T47D (cell line): ENCODE data around the gene BCAS1.
A peak's percentile ranks its signal among the peaks of the same experiment; 100 is the strongest.

Source experiments
- DNase-seq, 2 experiments: peaks; one replicate each; pipeline versions ENCODE4 v3.0.0 to v3.0.0-alpha.2; 2011 to 2012; ENCODE audit warnings: low read depth in 1 of 2, low spot score in 1 of 2
- JUND ChIP-seq: IDR thresholded peaks from 2 replicates; pipeline ENCODE4 v1.6.1; 2012; ENCODE audit warnings: low read depth
- in situ Hi-C: cut with HindIII; loops from 2 replicates; pipeline ENCODE4 v1.10.0; 2016; ENCODE audit warnings: low sequenced_read_pairs, low pct_unique_long_range_greater_than_20kb

BCAS1 gene

DNA sequence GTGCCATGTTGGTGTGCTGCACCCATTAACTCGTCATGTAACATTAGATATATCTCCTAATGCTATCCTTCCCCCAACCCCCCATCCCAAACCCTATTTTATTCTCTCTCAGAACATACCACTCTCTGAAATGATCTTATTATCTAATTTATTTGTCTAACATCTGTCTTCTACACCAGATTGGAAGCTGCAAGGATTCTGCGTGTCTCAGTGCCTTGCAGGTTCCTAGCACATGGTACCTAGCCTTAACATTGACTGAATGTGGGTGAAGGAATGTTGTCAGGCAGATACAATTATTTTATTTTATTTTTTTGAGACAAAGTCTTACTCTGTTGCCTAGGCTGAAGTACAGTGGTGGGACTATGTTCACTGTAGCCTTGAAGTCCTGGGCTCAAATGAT lies 124.9 kb downstream of the BCAS1 start:
- no peak for TF ChIP-seq JUND
- in situ Hi-C loops, result no loop called here
- DNase-seq, result no peak

DNA sequence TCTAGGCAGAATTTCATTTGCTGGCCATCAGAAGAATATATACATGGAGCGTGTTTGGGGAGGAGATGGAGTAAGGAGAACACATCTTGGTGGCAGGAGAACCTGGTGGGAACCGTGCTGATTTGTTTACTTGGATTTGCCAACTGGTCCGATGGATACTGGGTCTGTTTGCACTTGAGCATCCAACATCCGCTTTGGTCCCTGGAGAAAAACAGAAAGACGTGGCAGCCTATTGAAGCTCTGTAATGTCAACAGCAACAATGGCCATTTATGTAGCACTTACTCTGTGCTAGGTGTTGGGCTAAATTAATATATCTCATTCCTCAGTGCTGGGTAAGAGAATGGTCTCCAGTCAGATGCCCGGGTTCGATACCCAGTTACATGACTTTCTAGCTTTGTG lies 125.6 kb downstream of the BCAS1 start:
- in situ Hi-C loops, result no loop called here
- no peak for DNase-seq
- no peak for TF ChIP-seq JUND

DNA sequence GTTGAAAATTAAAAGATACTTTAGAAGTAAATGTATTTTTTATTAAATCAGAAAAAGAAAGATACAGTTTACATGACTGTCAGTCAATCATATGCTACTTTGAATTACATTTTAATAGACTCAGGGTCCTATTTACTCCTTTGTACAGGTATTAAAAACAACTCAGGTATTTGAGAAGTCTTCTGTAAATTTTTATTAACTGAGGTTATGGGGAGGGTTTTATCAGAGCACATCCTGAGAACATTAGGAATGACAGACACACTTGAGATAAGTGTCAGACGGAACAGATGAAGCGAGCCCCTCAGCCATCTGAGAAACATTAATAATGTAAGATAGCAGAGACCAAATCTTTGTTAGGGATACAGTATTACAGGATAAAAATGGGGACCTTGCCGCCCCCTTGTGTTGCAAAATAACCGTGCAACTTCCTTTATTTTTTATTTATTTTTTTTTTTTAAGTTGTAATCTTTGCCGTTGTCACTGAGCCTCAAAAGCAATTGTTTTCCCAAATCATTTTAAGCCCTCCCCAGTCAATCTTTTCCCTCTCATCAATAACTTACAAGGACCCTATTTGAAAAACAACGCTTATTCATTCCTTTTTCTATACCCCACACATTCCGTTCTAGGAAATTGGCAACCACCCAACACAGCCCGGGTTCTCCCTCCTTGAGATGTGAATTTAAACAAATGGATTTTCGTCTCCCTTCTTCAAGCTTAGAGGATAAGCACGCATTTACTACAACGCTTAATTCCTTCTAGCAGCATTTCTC lies 126.7 kb downstream of the BCAS1 start:
- TF ChIP-seq JUND, result no peak
- peak in 1 of 2 experiments; percentile 44 for DNase-seq
- in situ Hi-C loops, result no loop called here

DNA sequence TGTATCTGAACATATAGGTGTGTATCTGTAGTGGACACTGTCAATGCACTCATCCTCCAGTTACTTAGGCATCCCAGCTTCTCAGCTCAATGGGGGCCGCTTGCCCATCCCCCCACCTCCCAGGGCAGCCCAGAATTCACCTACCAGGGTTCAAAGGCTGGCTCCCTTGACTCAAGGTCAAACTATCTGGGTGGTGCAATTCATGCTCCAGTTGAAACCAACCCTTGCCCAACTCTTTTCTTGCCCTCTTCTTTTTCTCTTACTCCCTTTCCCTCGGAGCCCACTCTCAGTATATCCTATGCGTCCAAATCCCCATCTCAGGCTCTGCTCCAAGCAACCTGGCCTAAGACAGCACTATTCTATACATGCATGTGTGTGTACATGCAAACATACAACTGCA lies 127.4 kb downstream of the BCAS1 start:
- TF ChIP-seq JUND, result no peak
- in situ Hi-C loops, result no loop called here
- DNase-seq, result no peak

DNA sequence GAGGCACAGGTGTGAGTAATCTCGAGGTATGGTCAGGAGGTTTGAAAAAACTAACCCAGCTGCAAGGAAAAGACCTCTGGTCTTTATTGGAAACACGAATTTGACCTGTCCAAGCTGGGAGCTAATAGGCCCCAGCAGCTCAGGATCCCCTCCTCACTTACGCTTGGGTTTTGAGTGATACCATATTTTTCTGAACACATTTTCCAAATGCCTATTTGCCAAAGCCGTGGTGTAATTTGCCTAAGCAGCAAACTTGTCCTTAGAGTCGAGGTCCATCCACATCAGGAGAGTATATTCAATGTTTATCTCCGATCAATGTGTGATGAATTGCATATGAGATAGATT lies 128.0 kb downstream of the BCAS1 start:
- DNase-seq, result no peak
- in situ Hi-C loops, result no loop called here
- TF ChIP-seq JUND, result no peak

DNA sequence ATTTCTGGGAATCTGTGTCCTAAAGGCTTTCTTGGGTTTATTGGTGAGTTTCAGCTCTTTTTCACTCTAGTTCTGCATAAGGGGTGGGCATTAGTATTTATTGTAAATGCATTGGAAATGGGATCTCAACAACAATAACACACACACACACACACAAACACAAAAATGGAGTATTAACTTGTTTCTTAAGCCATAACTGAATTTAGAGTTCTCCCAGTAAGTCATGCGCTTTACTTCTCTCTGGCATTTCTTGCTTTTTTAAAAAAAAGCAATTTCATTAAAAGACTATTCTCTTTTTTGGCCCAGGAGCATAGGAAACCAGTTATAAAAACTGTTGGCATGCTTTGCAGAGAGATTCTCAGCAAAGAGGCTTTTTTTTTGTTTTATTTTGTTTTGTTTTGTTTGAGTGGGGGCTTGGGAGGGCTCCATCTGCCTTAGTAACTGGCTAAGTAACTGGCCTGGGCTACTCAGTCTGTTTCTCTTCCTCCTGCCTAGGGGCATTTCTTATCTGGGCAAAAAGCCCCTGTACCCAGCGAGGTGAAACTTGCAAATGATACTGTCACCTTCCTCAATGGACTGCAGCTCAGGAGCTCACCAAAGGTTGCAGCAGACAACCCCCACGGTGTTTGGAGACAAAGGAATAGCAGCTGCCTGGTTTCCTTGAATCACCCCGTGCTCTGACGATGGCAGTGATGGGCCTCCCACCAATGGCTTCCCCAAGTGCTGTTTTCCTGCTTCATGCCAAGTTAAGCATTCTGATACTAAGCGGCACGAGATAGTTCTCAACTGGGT lies 128.5 kb downstream of the BCAS1 start:
- in situ Hi-C loops, result no loop called here
- no peak for DNase-seq
- TF ChIP-seq JUND, result no peak

DNA sequence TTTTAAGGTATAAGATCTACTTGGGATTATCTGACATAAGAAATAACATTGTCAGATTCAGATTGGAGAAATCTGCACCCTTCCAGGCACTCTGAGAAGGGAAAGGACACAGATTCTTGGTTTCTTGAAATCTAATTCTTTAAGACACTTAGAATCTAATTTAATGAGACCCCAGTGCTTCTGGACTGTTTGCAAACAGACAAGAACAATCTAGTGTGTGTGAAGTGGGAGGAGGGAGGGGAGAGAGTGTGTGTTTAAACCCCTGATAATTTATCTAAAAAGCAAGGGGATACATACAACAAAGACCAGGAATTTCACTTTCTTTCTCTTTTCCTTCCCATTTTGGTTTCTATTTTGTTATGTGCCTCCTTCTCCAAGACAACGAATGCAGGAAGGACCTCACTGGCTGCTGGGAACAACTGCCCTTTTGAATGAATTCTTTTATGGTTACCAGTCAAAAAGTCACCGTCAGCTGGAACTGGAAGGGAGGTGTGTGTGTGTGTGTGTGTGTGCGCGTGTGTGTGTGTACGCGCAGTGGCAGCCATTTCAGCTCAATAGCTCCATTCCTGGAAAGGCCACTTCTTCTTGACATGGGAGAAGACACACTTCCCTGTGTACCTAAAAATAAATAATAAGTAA lies 129.4 kb downstream of the BCAS1 start:
- in situ Hi-C loops, result no loop called here
- DNase-seq, result peak in 1 of 2 experiments; percentile 46
- no peak for TF ChIP-seq JUND

DNA sequence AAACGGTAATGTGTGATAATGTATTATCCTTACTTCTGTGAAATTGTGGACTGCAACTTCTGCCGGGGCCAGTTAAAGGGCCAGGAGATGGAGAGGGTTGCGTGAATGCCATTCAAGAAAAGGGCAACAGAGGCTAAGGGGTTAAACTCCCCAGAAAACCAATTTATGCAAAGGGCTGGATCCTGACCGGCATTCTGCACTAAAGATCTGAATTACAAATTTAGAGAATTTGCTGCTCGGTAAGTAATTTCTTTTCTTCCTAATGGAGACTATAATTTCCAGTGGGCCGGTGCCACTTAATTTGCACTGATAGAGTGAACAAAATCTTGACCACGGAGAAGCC lies 130.1 kb downstream of the BCAS1 start:
- in situ Hi-C loops, result no loop called here
- no peak for DNase-seq

DNA sequence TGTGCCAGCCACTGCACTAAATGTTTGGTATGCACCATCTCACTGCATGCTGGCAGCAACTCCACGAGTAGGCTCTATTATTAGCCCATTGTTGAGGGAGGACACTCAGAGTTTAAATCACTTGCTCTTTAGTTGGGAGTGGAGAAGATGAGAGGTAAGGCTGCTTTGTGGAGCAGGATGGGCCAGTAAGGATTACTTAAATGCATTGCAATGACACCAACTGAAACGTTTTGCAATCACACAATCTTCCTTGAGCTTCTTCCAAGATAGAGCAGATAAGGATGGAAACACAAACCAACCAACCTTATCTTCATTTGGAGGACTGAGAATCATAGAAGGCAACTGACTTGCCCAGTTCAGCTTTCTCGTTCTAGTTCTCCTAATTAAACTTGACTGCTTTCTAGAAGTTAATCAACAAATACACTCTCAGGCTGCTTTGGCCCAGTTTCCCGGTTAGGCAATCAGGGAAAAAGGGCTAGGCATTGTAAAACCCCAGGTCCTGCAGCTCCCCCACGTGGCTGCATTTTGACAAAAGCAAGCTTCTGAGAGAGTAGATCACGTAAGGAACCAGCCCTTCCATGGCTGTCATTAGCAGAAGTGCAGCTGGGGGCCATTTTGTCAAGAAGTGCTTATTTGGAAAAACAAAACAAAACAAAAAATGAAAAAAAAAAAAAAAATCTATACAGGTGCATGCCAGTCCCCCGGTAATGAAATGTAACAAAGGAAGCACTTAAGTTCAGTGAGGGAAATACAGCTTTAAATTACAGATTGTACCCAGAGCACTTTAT lies 130.6 kb downstream of the BCAS1 start:
- in situ Hi-C loops, result no loop called here
- DNase-seq, result peak; percentile 75 to 97
- TF ChIP-seq JUND, result no peak

More for the DNA sequence above, 130.1 kb downstream of the BCAS1 start:
- no peak for TF ChIP-seq JUND

DNA sequence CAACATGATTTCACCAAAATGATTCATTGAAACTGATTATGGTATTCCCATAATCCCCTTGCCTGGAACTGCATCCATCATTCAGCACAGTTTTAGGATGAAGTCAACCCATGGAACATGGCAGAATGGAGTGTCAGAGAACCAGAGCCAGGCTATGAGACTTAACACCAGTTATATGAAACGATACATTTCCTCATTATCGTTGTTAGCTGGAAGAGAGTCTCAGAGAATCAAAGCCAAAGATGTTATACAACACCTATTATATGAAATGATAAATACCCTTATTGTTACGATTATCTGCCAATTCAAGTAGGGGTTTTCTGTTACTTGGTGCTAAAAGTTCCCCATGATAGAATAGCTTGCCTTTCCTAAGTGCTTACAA lies 131.2 kb downstream of the BCAS1 start:
- no peak for DNase-seq
- in situ Hi-C loops, result no loop called here
- no peak for TF ChIP-seq JUND

DNA sequence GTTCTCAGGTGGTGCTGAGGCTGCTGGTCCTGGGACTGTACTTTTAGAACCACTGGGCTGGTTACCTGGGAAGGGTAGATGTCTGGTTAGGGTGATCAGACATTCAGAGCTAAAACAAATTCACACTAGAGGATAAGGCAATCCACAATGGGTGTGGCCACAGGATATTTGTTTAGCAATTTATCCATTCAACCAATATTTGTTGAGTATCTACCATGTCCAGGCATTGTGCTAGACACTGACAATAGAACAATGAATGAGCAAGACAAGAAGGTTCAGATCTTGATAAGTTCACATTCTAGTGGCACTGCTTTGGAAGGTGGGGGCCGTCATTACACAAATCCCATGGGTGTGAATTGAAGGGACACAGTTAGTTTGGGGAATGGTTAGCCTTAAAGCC lies 131.7 kb downstream of the BCAS1 start:
- in situ Hi-C loops, result no loop called here
- no peak for TF ChIP-seq JUND
- no peak for DNase-seq

DNA sequence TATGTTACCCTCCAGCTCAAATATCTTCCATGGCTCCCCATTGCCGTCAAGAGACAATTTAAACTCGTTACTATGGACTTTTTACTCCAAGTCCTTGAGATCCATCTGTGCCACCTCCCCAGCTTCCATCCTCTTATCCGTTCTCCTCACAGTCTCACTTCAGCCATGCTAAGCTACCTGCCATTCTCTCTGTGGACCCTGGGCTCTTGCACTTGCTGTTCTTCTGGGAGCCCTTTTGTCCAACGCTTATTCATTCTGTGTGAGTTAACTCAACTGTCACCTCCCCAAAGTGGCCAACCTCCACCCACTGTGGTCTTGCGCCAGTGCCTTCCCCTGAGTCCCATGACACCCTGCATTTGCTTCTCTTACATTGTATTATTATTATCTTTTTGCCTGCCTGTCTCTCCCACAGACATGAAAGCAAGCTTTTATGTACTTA lies 132.4 kb downstream of the BCAS1 start:
- no peak for TF ChIP-seq JUND
- in situ Hi-C loops, result no loop called here
- no peak for DNase-seq
